Activated CD8-positive, alpha-beta T cell treated with anti-CD3 and anti-CD28 coated beads, Interleukin-2, amount 10 ng/mL, durations not matched to agents 7 days and 5 days (primary cell): ENCODE results near the gene HTR3D. TPM values are rescaled to one million over a fixed set of nuclear protein-coding genes. Genes with fewer than 3 reads are reported as not detected.
"Not testable (repeated sequence)": the region's sequence is repeated elsewhere in the genome, so short reads cannot be mapped to it uniquely, and the experiment has no call there.

ENCODE experiments used
- ATAC-seq: fragments of 150-1000 bp; cut with Tn5 transposase; one replicate; pipeline ENCODE4 v1.10.0; 2021; ENCODE audit warnings: moderate library complexity
- CTCF ChIA-PET: fragments of 350-600 bp; sonication (Branson Sonifier 250); formaldehyde crosslinking; loops from one replicate; lab custom pipeline; 2021; ENCODE audit warnings: antibody characterized with exemption; lab: Charles Lee
- POLR2A ChIA-PET: fragments of 350-600 bp; sonication (Branson Sonifier 250); formaldehyde crosslinking; loops from one replicate; lab custom pipeline; 2021; ENCODE audit warnings: antibody characterized with exemption; lab: Charles Lee
- DNase-seq: peaks from one replicate; pipeline ENCODE4 v3.0.0-alpha.2; 2020
- H3K27ac Mint-ChIP-seq: one replicate; pipeline ENCODE4 v1.8.0; 2021; ENCODE audit warnings: mild to moderate bottlenecking, mixed read lengths
- H3K27me3 Mint-ChIP-seq: one replicate; pipeline ENCODE4 v1.8.0; 2021; ENCODE audit warnings: low read depth, mixed read lengths
- H3K36me3 Mint-ChIP-seq: one replicate; pipeline ENCODE4 v1.8.0; 2021; ENCODE audit warnings: low read depth, mixed read lengths
- H3K4me1 Mint-ChIP-seq: one replicate; pipeline ENCODE4 v1.8.0; 2021; ENCODE audit warnings: low read depth, mixed read lengths
- H3K4me3 Mint-ChIP-seq: one replicate; pipeline ENCODE4 v1.8.0; 2021; ENCODE audit warnings: mild to moderate bottlenecking, mixed read lengths
- H3K9me3 Mint-ChIP-seq: one replicate; pipeline ENCODE4 v1.8.0; 2022; ENCODE audit warnings: mixed read lengths; ENCODE audit not compliant: insufficient read depth
- total RNA-seq, 2 experiments: library from RNA; stranded (reverse); gene quantifications; one replicate each; pipeline ENCODE4 v1.2.3, GENCODE V29; 2021

The HTR3D gene
- total RNA-seq, 2 experiments from 2014 or later = not detected

- Mint-ChIP-seq H3K36me3 (no peaks in the 10 kb centered on the region), H3K27me3 (peaks cover 6% of the 10 kb centered on the region), H3K27ac (no peak overlapping the region), H3K4me3 (no peak overlapping the region), H3K9me3 (no peaks in the 10 kb centered on the region), H3K4me1 (no peaks in the 10 kb centered on the region)
- ChIA-PET CTCF (interaction anchor here (1.0 to 1.2 kb wide), 3 partner anchors 14 to 185 kb away, joined by 3 to 4 read pairs (median 3); no protein-coding TSS in a partner anchor), POLR2A (no interaction called here)
- ATAC-seq = no peak
- DNase-seq = no peak
These were observed 11.1 kb downstream of the HTR3D start for GRCh38 chr3:184042617-184043016.

- no peak for DNase-seq
- ChIA-PET POLR2A (no interaction called here), CTCF (no interaction called here)
- Mint-ChIP-seq H3K27ac (no peak overlapping the region), H3K4me3 (no peak overlapping the region), H3K9me3 (no peaks in the 10 kb centered on the region), H3K36me3 (no peaks in the 10 kb centered on the region), H3K27me3 (peaks cover 5% of the 10 kb centered on the region), H3K4me1 (no peaks in the 10 kb centered on the region)
- no peak for ATAC-seq
These were observed 14.5 kb downstream of the HTR3D start for GRCh38 chr3:184045995-184046394.

GRCh38 chr3:184050217-184050847, 18.8 kb downstream of the HTR3D start:
- DNase-seq = no peak
- ChIA-PET POLR2A (no interaction called here), CTCF (no interaction called here)
- H3K27me3 Mint-ChIP-seq = peaks cover 7% of the 10 kb centered on the region
- no peaks in the 10 kb centered on the region for H3K36me3 Mint-ChIP-seq
- ATAC-seq = no peak
- no peaks in the 10 kb centered on the region for H3K4me1 Mint-ChIP-seq
- no peak overlapping the region for H3K27ac Mint-ChIP-seq
- no peaks in the 10 kb centered on the region for H3K9me3 Mint-ChIP-seq
- H3K4me3 Mint-ChIP-seq = no peak overlapping the region

GRCh38 chr3:184052767-184053166, 21.2 kb downstream of the HTR3D start, which contains the start of gene HTR3C:
Gene HTR3C, plus strand, starts transcription at chr3:184053047. Its CDS starts 34 bp downstream, at chr3:184053081.
- H3K4me3 Mint-ChIP-seq = no peak within 1 kb of the TSS
- H3K27ac Mint-ChIP-seq = no peak within 1 kb of the TSS
- no peak for ATAC-seq
- CTCF ChIA-PET = no interaction called here
- POLR2A ChIA-PET = no interaction called here
- H3K27me3 Mint-ChIP-seq = peaks cover 7% of the 10 kb centered on the region
- H3K36me3 Mint-ChIP-seq = no peaks in the 10 kb centered on the region
- DNase-seq = no peak
- no peaks in the 10 kb centered on the region for H3K4me1 Mint-ChIP-seq
- H3K9me3 Mint-ChIP-seq = no peaks in the 10 kb centered on the region

GRCh38 chr3:184058029-184058428, 26.5 kb downstream of the HTR3D start:
- ATAC-seq = no peak
- Mint-ChIP-seq H3K9me3 (no peaks in the 10 kb centered on the region), H3K4me1 (no peaks in the 10 kb centered on the region), H3K27ac (no peak overlapping the region), H3K4me3 (no peak overlapping the region), H3K36me3 (no peaks in the 10 kb centered on the region), H3K27me3 (peaks cover 3% of the 10 kb centered on the region)
- ChIA-PET CTCF (interaction anchor here (1.5 kb wide), 1 partner anchor 162 kb away, joined by 3 read pairs; no protein-coding TSS in a partner anchor), POLR2A (no interaction called here)
- DNase-seq = no peak

GRCh38 chr3:184059424-184059823, 27.9 kb downstream of the HTR3D start:
- DNase-seq = no peak
- ATAC-seq = no peak
- ChIA-PET CTCF (no interaction called here), POLR2A (no interaction called here)
- no peak overlapping the region for H3K27ac Mint-ChIP-seq
- no peaks in the 10 kb centered on the region for H3K36me3 Mint-ChIP-seq
- H3K4me1 Mint-ChIP-seq = no peaks in the 10 kb centered on the region
- H3K4me3 Mint-ChIP-seq = no peak overlapping the region
- H3K9me3 Mint-ChIP-seq = no peaks in the 10 kb centered on the region
- peaks cover 3% of the 10 kb centered on the region for H3K27me3 Mint-ChIP-seq

GRCh38 chr3:184062637-184063036, 31.1 kb downstream of the HTR3D start:
- ATAC-seq (no peak), DNase-seq (no peak)
- Mint-ChIP-seq H3K27me3 (peaks cover 3% of the 10 kb centered on the region), H3K4me1 (no peaks in the 10 kb centered on the region), H3K4me3 (no peak overlapping the region), H3K27ac (no peak overlapping the region), H3K36me3 (no peaks in the 10 kb centered on the region), H3K9me3 (no peaks in the 10 kb centered on the region)
- POLR2A ChIA-PET = no interaction called here
- CTCF ChIA-PET = no interaction called here

GRCh38 chr3:184066211-184066610, 34.7 kb downstream of the HTR3D start:
- ATAC-seq (no peak), DNase-seq (no peak)
- no peak overlapping the region for H3K4me3 Mint-ChIP-seq
- H3K4me1 Mint-ChIP-seq = no peaks in the 10 kb centered on the region
- ChIA-PET POLR2A (no interaction called here), CTCF (no interaction called here)
- no peaks in the 10 kb centered on the region for H3K36me3 Mint-ChIP-seq
- no peak overlapping the region for H3K27ac Mint-ChIP-seq
- H3K27me3 Mint-ChIP-seq = peaks cover 3% of the 10 kb centered on the region
- H3K9me3 Mint-ChIP-seq = no peaks in the 10 kb centered on the region

- ChIA-PET CTCF (no interaction called here), POLR2A (no interaction called here)
- no peaks in the 10 kb centered on the region for H3K4me1 Mint-ChIP-seq
- ATAC-seq = no peak
- no peak overlapping the region for H3K27ac Mint-ChIP-seq
- H3K9me3 Mint-ChIP-seq = no peaks in the 10 kb centered on the region
- H3K27me3 Mint-ChIP-seq = peaks cover 6% of the 10 kb centered on the region
- H3K4me3 Mint-ChIP-seq = no peak overlapping the region
- no peaks in the 10 kb centered on the region for H3K36me3 Mint-ChIP-seq
- no peak for DNase-seq
These were observed 36.1 kb downstream of the HTR3D start for GRCh38 chr3:184067573-184068055.

- no peak overlapping the region for H3K4me3 Mint-ChIP-seq
- DNase-seq (no peak), ATAC-seq (no peak)
- H3K27ac Mint-ChIP-seq = no peak overlapping the region
- ChIA-PET POLR2A (interaction anchor here (0.7 kb wide), 1 partner anchor 1854 kb away, joined by 3 read pairs; no protein-coding TSS in a partner anchor), CTCF (no interaction called here)
- H3K9me3 Mint-ChIP-seq = no peaks in the 10 kb centered on the region
- H3K27me3 Mint-ChIP-seq = peaks cover 6% of the 10 kb centered on the region
- H3K36me3 Mint-ChIP-seq = no peaks in the 10 kb centered on the region
- no peaks in the 10 kb centered on the region for H3K4me1 Mint-ChIP-seq
These were observed 36.8 kb downstream of the HTR3D start for GRCh38 chr3:184068344-184068743.

- H3K9me3 Mint-ChIP-seq, H3K27ac Mint-ChIP-seq, H3K4me1 Mint-ChIP-seq, H3K27me3 Mint-ChIP-seq, DNase-seq, CTCF ChIA-PET, H3K36me3 Mint-ChIP-seq, ATAC-seq, H3K4me3 Mint-ChIP-seq: not testable (repeated sequence)
- POLR2A ChIA-PET = interaction anchor here (0.6 kb wide), 1 partner anchor 54 kb away, joined by 3 read pairs; no protein-coding TSS in a partner anchor
These were observed 39.6 kb downstream of the HTR3D start for GRCh38 chr3:184071142-184071541.

GRCh38 chr3:184073621-184074020, 42.1 kb downstream of the HTR3D start:
- H3K9me3 Mint-ChIP-seq = no peaks in the 10 kb centered on the region
- ATAC-seq = no peak
- POLR2A ChIA-PET = interaction anchor here (0.7 kb wide), 1 partner anchor 225 kb away, joined by 4 read pairs; no protein-coding TSS in a partner anchor

More at GRCh38 chr3:184073621-184074020, 42.1 kb downstream of the HTR3D start:
- DNase-seq = no peak
- H3K4me1 Mint-ChIP-seq = no peaks in the 10 kb centered on the region
- no peaks in the 10 kb centered on the region for H3K36me3 Mint-ChIP-seq
- no peak overlapping the region for H3K4me3 Mint-ChIP-seq
- peaks cover 11% of the 10 kb centered on the region for H3K27me3 Mint-ChIP-seq
- CTCF ChIA-PET = no interaction called here
- no peak overlapping the region for H3K27ac Mint-ChIP-seq
